Measurements from ENCODE around the gene POLR2I.

POLR2I gene

DNA sequence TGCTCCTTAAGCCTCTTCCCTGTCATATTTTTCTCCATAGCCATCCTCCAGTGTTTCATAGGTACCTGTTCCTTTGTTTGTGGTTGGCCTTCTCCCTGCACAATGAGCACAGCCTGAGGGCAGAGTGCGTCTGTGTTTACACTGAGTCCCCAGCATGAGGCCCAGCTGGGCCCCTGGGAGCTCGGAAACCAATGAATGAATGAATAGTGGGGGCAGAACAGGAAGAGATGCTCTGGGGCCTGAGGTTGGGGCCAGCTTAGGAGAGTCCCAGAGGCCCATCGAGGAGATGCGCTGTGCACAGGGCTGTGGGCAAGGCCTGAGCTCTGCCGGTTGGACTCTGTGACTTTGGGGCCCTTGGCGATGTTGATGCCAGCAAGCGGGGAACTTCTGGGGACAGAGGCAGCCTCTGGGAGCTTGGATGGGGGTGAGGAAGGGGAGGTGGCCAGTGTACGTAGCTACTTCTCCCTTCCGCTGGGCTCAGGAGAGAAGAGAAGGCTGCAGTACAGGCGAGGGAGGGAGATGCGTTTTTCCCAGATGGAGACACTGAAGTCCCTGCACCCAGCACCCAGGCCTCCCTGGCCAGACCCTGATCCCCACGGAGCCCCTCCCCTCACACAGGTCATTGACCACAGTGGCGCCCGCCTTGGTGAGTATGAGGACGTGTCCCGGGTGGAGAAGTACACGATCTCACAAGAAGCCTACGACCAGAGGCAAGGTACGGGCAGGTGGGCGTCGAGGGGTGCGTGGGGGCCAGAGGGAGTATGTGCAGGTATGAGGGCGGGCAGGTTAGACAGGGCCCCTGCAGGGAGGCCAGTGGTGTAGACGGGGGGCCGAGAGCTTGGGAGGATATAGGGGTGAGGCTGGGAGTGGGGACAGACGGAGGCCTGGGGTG lies 5.7 kb upstream of the POLR2I start:
- ChIA-PET CTCF (interaction anchor here (0.6 to 1.5 kb wide), 5 partner anchors 11 to 416 kb away, joined by 3 to 4 read pairs (median 4); partner anchors contain the start of gene ZBTB32), POLR2A (interaction anchor here (0.5 to 1.1 kb wide), 6 partner anchors 8 to 94 kb away, joined by 3 to 7 read pairs (median 3); partner anchors contain the start of genes CAPNS1, ZNF146 and ZNF565)
- H3K4me3 ChIP-seq (ENCODE audit: low read depth, low read length), result no peak overlapping the region
- no peaks in the 10 kb centered on the region for H3K9me3 ChIP-seq (ENCODE audit: control insufficient read depth, insufficient read depth, low read depth, low read length)
- H3K27ac ChIP-seq (ENCODE audit: extremely low read depth, low read depth, low read length), result peak overlapping the region; percentile 79
- H3K4me1 ChIP-seq (ENCODE audit: control insufficient read depth, insufficient read depth, low read length), result peaks cover 25% of the 10 kb centered on the region
- peaks cover 73 to 85% of the 10 kb centered on the region in 2 experiments for H3K36me3 ChIP-seq (ENCODE audit: control insufficient read depth in 2 of 2, insufficient read depth in 1 of 2, low read length in 2 of 2)
- TF ChIP-seq SP2 (tag by site-specific recombination; IDR thresholded peaks at IDR 0.05) (no peak), ZXDB (tag by site-specific recombination; IDR thresholded peaks at IDR 0.05) (peak; percentile 62), ZNF341 (tag by site-specific recombination; IDR thresholded peaks at IDR 0.05; ENCODE audit: low read depth) (0 out of 2 replicates have a peak, but pooled peaks have one; percentile 47), ZBTB8A (tag by site-specific recombination; IDR thresholded peaks at IDR 0.05) (peak; percentile 66), SP3 (tag by site-specific recombination; IDR thresholded peaks at IDR 0.05) (no peak), TCF7L2 (IDR thresholded peaks at IDR 0.05; ENCODE audit: borderline replicate concordance, low read depth, low read length) (no peak), ZBTB7A (tag by site-specific recombination; IDR thresholded peaks at IDR 0.05; ENCODE audit: low read depth) (no peak), ZNF133 (tag by site-specific recombination; IDR thresholded peaks at IDR 0.05) (no peak), ZIC2 (tag by site-specific recombination; IDR thresholded peaks at IDR 0.05) (peak; percentile 95), ZNF391 (tag by site-specific recombination; IDR thresholded peaks at IDR 0.05; ENCODE audit: borderline replicate concordance, low read depth) (no peak), ZNF121 (tag by site-specific recombination; IDR thresholded peaks at IDR 0.05) (no peak), ZNF600 (tag by site-specific recombination; IDR thresholded peaks at IDR 0.05) (peak; percentile 83), KLF8 (tag by site-specific recombination; IDR thresholded peaks at IDR 0.05) (no peak), IKZF3 (tag by site-specific recombination; IDR thresholded peaks at IDR 0.05) (peak; percentile 77; the same call in 1 of the 2 replicates), EGR2 (tag by site-specific recombination; IDR thresholded peaks at IDR 0.05; ENCODE audit: low read depth) (peak; percentile 88)
- TF ChIP-seq, protein P1, sequence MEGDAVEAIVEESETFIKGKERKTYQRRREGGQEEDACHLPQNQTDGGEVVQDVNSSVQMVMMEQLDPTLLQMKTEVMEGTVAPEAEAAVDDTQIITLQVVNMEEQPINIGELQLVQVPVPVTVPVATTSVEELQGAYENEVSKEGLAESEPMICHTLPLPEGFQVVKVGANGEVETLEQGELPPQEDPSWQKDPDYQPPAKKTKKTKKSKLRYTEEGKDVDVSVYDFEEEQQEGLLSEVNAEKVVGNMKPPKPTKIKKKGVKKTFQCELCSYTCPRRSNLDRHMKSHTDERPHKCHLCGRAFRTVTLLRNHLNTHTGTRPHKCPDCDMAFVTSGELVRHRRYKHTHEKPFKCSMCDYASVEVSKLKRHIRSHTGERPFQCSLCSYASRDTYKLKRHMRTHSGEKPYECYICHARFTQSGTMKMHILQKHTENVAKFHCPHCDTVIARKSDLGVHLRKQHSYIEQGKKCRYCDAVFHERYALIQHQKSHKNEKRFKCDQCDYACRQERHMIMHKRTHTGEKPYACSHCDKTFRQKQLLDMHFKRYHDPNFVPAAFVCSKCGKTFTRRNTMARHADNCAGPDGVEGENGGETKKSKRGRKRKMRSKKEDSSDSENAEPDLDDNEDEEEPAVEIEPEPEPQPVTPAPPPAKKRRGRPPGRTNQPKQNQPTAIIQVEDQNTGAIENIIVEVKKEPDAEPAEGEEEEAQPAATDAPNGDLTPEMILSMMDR (tag by site-specific recombination; IDR thresholded peaks at IDR 0.05), result no peak
- TF ChIP-seq, protein P2, sequence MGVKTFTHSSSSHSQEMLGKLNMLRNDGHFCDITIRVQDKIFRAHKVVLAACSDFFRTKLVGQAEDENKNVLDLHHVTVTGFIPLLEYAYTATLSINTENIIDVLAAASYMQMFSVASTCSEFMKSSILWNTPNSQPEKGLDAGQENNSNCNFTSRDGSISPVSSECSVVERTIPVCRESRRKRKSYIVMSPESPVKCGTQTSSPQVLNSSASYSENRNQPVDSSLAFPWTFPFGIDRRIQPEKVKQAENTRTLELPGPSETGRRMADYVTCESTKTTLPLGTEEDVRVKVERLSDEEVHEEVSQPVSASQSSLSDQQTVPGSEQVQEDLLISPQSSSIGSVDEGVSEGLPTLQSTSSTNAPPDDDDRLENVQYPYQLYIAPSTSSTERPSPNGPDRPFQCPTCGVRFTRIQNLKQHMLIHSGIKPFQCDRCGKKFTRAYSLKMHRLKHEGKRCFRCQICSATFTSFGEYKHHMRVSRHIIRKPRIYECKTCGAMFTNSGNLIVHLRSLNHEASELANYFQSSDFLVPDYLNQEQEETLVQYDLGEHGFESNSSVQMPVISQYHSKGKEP (tag by site-specific recombination; IDR thresholded peaks at IDR 0.05), result no peak
- TF ChIP-seq, protein P3, sequence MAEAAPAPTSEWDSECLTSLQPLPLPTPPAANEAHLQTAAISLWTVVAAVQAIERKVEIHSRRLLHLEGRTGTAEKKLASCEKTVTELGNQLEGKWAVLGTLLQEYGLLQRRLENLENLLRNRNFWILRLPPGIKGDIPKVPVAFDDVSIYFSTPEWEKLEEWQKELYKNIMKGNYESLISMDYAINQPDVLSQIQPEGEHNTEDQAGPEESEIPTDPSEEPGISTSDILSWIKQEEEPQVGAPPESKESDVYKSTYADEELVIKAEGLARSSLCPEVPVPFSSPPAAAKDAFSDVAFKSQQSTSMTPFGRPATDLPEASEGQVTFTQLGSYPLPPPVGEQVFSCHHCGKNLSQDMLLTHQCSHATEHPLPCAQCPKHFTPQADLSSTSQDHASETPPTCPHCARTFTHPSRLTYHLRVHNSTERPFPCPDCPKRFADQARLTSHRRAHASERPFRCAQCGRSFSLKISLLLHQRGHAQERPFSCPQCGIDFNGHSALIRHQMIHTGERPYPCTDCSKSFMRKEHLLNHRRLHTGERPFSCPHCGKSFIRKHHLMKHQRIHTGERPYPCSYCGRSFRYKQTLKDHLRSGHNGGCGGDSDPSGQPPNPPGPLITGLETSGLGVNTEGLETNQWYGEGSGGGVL (tag by site-specific recombination; IDR thresholded peaks at IDR 0.05), result no peak
- TF ChIP-seq, protein P4, sequence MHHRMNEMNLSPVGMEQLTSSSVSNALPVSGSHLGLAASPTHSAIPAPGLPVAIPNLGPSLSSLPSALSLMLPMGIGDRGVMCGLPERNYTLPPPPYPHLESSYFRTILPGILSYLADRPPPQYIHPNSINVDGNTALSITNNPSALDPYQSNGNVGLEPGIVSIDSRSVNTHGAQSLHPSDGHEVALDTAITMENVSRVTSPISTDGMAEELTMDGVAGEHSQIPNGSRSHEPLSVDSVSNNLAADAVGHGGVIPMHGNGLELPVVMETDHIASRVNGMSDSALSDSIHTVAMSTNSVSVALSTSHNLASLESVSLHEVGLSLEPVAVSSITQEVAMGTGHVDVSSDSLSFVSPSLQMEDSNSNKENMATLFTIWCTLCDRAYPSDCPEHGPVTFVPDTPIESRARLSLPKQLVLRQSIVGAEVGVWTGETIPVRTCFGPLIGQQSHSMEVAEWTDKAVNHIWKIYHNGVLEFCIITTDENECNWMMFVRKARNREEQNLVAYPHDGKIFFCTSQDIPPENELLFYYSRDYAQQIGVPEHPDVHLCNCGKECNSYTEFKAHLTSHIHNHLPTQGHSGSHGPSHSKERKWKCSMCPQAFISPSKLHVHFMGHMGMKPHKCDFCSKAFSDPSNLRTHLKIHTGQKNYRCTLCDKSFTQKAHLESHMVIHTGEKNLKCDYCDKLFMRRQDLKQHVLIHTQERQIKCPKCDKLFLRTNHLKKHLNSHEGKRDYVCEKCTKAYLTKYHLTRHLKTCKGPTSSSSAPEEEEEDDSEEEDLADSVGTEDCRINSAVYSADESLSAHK (tag by site-specific recombination; IDR thresholded peaks at IDR 0.05), result no peak
- TF ChIP-seq, protein P5, sequence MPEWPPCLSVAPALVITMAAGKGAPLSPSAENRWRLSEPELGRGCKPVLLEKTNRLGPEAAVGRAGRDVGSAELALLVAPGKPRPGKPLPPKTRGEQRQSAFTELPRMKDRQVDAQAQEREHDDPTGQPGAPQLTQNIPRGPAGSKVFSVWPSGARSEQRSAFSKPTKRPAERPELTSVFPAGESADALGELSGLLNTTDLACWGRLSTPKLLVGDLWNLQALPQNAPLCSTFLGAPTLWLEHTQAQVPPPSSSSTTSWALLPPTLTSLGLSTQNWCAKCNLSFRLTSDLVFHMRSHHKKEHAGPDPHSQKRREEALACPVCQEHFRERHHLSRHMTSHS (tag by site-specific recombination; IDR thresholded peaks at IDR 0.05), result 0 out of 2 replicates have a peak, but pooled peaks have one; percentile 42
- TF ChIP-seq, protein P6, sequence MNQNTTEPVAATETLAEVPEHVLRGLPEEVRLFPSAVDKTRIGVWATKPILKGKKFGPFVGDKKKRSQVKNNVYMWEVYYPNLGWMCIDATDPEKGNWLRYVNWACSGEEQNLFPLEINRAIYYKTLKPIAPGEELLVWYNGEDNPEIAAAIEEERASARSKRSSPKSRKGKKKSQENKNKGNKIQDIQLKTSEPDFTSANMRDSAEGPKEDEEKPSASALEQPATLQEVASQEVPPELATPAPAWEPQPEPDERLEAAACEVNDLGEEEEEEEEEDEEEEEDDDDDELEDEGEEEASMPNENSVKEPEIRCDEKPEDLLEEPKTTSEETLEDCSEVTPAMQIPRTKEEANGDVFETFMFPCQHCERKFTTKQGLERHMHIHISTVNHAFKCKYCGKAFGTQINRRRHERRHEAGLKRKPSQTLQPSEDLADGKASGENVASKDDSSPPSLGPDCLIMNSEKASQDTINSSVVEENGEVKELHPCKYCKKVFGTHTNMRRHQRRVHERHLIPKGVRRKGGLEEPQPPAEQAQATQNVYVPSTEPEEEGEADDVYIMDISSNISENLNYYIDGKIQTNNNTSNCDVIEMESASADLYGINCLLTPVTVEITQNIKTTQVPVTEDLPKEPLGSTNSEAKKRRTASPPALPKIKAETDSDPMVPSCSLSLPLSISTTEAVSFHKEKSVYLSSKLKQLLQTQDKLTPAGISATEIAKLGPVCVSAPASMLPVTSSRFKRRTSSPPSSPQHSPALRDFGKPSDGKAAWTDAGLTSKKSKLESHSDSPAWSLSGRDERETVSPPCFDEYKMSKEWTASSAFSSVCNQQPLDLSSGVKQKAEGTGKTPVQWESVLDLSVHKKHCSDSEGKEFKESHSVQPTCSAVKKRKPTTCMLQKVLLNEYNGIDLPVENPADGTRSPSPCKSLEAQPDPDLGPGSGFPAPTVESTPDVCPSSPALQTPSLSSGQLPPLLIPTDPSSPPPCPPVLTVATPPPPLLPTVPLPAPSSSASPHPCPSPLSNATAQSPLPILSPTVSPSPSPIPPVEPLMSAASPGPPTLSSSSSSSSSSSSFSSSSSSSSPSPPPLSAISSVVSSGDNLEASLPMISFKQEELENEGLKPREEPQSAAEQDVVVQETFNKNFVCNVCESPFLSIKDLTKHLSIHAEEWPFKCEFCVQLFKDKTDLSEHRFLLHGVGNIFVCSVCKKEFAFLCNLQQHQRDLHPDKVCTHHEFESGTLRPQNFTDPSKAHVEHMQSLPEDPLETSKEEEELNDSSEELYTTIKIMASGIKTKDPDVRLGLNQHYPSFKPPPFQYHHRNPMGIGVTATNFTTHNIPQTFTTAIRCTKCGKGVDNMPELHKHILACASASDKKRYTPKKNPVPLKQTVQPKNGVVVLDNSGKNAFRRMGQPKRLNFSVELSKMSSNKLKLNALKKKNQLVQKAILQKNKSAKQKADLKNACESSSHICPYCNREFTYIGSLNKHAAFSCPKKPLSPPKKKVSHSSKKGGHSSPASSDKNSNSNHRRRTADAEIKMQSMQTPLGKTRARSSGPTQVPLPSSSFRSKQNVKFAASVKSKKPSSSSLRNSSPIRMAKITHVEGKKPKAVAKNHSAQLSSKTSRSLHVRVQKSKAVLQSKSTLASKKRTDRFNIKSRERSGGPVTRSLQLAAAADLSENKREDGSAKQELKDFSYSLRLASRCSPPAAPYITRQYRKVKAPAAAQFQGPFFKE (tag by site-specific recombination; IDR thresholded peaks at IDR 0.05; ENCODE audit: borderline replicate concordance), result no peak
